Activated T-helper 2 cell treated with anti-CD3 and anti-CD28 coated beads, Interferon-gamma antibody, Interleukin-2, Interleukin-4, amounts not matched to agents 10 μg/mL and 5 μg/mL and 100 μg/mL, durations not matched to agents 14 hours and 24 hours and 36 hours (primary cell): ENCODE measurements around the gene TCF15. TPM values are rescaled to one million over a fixed set of nuclear protein-coding genes. Genes with fewer than 3 reads are reported as not detected.
"Not testable (repeated sequence)": the region's sequence is repeated elsewhere in the genome, so short reads cannot be mapped to it uniquely, and the experiment has no call there.

Experiments
- DNase-seq: peaks from one replicate; pipeline ENCODE4 v3.0.0; 2021; ENCODE audit warnings: low spot score
- H3K27ac Mint-ChIP-seq: one replicate; pipeline ENCODE4 v1.8.0; 2021; ENCODE audit warnings: mixed read lengths
- H3K27me3 Mint-ChIP-seq: one replicate; pipeline ENCODE4 v1.8.0; 2021; ENCODE audit warnings: low read depth, mixed read lengths
- H3K36me3 Mint-ChIP-seq: one replicate; pipeline ENCODE4 v1.8.0; 2021; ENCODE audit warnings: low read depth, mixed read lengths
- H3K4me1 Mint-ChIP-seq: one replicate; pipeline ENCODE4 v1.8.0; 2021; ENCODE audit warnings: low read depth, mixed read lengths
- H3K4me3 Mint-ChIP-seq: one replicate; pipeline ENCODE4 v1.8.0; 2021; ENCODE audit warnings: low read depth, mild to moderate bottlenecking, moderate library complexity, mixed read lengths
- H3K9me3 Mint-ChIP-seq: one replicate; pipeline ENCODE4 v1.8.0; 2021; ENCODE audit warnings: mixed read lengths
- intact Hi-C: fragments of 100-400 bp; cut with micrococcal nuclease; formaldehyde crosslinking; loops from one replicate; pipeline ENCODE4 v1.15.1; 2023
- total RNA-seq: library from RNA; stranded (reverse); gene quantifications from 2 replicates; pipeline ENCODE4 v1.2.3, GENCODE V29; 2022

Gene TCF15
- total RNA-seq, 1 donor from 2014 or later: not detected

DNA sequence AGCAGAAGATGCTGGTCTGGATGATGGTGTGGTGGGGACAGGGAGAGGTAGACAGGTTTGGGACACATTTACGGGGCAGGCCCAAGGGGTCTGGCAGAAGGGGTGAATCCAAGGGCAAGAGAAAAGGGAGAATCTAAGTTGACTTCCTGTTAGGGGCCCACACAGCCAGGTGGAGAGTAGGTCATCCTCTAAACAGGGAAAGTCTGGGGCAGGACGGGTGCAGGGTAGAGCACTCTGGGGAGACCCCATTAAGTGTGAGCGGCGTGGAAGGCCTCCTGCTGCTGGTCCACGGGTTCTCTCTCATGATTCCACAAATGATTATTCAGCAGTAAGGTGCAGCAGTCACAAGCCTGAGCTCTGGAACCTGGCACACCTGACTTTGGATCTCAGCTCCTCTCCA, 40.2 kb upstream of the TCF15 start:
- no peak for DNase-seq
- intact Hi-C loops: loop anchor here (5.0 kb wide), 1 partner anchor 108 kb away; the partner anchor contains the start of gene CSNK2A1
- H3K27ac Mint-ChIP-seq: no peak overlapping the region
- peaks cover 3% of the 10 kb centered on the region for H3K27me3 Mint-ChIP-seq
- H3K36me3 Mint-ChIP-seq: peaks cover 50% of the 10 kb centered on the region
- H3K4me1 Mint-ChIP-seq: peaks cover 33% of the 10 kb centered on the region
- no peaks in the 10 kb centered on the region for H3K9me3 Mint-ChIP-seq
- H3K4me3 Mint-ChIP-seq: peak overlapping the region; percentile 1

DNA sequence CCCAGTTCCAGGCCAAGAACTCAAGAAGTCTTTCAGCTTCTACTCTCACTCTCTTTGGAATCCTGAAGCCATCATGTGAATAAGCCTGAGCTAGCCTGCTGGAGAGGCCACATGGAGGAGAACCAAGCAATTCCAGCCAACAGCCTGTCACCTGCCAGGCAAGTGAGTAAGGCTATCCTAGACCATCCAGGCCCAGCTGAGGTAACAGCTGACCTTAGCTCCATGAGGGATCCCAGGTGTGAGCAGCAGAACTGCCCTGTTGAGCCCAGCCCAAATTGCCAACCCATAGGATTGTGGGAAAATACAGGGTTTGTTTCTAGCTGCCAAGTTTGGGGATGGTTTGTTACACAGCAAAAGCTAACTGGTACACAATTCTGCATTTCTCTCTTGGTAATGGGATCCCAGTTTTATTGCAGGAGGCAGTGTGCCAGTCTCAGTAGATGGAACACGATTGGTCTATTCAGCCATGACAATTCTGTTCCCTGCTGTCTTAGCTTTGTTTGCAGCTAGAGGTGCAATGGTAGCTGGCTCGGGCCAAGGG, 37.4 kb upstream of the TCF15 start:
- H3K27me3 Mint-ChIP-seq: peaks cover 14% of the 10 kb centered on the region
- no peaks in the 10 kb centered on the region for H3K9me3 Mint-ChIP-seq
- intact Hi-C loops: no loop called here
- no peak for DNase-seq
- H3K36me3 Mint-ChIP-seq: peaks cover 49% of the 10 kb centered on the region
- H3K4me3 Mint-ChIP-seq: no peak overlapping the region
- H3K4me1 Mint-ChIP-seq: peaks cover 22% of the 10 kb centered on the region
- H3K27ac Mint-ChIP-seq: no peak overlapping the region

- H3K36me3 Mint-ChIP-seq: peaks cover 44% of the 10 kb centered on the region
- H3K9me3 Mint-ChIP-seq: no peaks in the 10 kb centered on the region
- H3K27ac Mint-ChIP-seq: no peak overlapping the region
- intact Hi-C loops: no loop called here
- no peak for DNase-seq
- peaks cover 14% of the 10 kb centered on the region for H3K27me3 Mint-ChIP-seq
- no peak overlapping the region for H3K4me3 Mint-ChIP-seq
- H3K4me1 Mint-ChIP-seq: peaks cover 15% of the 10 kb centered on the region
Measured at GRCh38 chr20:646868-647233, 36.7 kb upstream of the TCF15 start.

DNA sequence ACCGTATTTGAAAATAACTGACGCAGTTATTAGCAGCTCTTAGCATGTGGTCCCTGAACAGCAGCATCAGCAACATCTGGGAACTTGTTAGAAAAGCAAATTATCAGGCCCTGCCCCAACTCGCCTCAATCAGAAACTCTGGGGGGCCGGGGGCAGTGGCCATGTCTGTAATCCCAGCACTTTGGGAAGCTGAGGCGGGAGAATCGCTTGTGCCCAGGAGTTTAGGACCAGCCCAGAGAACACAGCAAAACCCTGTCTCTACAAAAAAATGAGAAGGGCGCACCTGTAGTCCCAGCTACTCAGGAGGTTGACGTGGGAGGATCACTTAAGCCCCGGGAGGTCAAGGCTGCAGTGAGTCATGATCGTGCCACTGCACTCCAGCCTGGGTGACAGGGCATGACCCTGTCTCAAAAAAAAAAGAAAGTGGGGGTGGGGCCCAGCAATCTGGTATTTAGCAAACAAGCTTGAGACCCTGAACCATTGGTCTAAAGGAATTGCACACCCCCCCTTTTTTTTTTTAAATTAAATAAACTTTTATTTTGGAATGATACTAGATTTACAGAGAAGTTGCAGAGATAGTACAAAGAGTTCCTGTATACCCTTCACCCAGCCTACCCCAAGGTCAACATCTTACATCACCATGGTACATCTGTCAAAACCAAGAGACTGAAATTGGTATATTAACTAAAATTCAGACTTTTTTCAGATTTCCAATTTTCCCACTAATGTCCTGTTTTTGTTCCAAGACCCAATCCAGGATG, 36.2 kb upstream of the TCF15 start:
- Mint-ChIP-seq H3K27me3 (peaks cover 17% of the 10 kb centered on the region), H3K4me3 (no peak overlapping the region), H3K27ac (no peak overlapping the region), H3K4me1 (peaks cover 13% of the 10 kb centered on the region), H3K36me3 (peaks cover 40% of the 10 kb centered on the region), H3K9me3 (no peaks in the 10 kb centered on the region)
- no peak for DNase-seq
- intact Hi-C loops: no loop called here

DNA sequence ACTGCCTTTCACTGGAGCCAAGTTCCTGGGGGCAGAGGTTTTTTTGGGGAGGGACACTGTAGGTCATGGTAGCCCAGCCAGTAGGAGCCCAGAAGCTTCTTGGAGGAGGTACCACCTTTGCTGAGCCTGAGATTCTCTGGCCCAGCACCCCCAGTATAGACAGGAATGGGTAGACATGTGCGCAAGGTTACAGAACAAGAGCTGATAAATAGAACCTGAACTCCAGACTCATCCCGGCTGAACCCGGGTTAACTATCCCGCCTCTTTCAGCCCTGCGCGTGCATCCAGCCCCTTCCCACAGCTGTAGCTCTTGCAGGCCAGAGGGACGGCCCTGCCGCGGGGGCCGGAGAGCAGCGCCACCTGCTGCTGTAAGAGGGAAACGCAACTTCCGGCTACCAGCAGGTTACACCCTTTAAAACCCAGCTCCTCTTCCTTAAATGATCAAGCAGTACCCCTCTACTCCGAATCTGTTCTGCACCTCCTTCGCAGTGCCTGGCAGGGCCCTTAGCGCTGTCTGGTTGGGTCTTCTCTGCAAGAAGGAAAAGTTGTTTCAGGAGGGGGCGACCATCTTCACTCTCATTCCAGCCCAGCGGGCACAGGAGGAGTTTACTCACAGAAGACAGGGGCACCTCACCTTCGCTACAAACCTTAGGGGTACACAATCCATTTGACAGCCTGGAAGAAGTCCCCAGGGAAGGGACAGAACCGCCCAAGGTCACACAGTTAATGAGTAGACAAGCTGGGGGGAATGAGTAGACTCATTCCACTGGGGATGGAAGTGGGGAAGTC, 35.4 kb upstream of the TCF15 start:
- peaks cover 10% of the 10 kb centered on the region for H3K4me1 Mint-ChIP-seq
- H3K36me3 Mint-ChIP-seq: peaks cover 36% of the 10 kb centered on the region
- H3K9me3 Mint-ChIP-seq: no peaks in the 10 kb centered on the region
- peaks cover 20% of the 10 kb centered on the region for H3K27me3 Mint-ChIP-seq
- no peak overlapping the region for H3K27ac Mint-ChIP-seq
- peak; percentile 68 for DNase-seq
- intact Hi-C loops: loop anchor here (1.0 kb wide), 2 partner anchors 84 to 291 kb away; no protein-coding TSS in a partner anchor
- H3K4me3 Mint-ChIP-seq: no peak overlapping the region

DNA sequence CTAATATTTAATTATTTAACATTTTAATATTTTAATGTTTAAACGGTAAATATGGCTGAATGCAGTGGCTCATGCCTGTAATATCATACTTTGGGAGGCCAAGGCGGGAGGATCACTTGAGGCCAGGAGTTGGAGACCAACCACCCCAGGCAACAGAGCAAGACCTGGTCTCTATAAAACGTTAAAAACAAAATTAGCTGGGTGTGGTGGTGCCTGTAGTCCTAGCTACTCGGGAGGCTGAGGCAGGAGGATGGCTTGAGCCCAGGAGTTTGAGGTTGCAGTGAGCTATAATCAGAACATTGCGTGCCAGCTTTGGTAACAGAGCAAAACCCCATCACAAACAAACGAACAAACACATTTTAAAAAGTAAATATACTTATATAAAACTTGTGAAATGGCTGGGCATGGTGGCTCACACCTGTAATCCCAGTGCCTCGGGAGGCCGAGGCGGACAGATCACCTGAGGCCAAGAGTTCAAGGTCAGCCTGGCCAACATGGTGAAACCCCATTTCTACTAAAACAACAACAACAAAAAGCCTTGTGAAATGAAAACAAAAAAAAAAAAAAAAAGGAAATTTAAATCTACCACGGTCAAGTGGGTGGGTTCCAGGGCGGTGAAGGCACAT, 34.7 kb upstream of the TCF15 start:
- Mint-ChIP-seq H3K36me3 (peaks cover 30% of the 10 kb centered on the region), H3K27me3 (peaks cover 20% of the 10 kb centered on the region), H3K9me3 (no peaks in the 10 kb centered on the region), H3K27ac (no peak overlapping the region), H3K4me1 (peaks cover 8% of the 10 kb centered on the region), H3K4me3 (no peak overlapping the region)
- DNase-seq: no peak
- intact Hi-C loops: loop anchor here (1.0 kb wide), 2 partner anchors 84 to 291 kb away; no protein-coding TSS in a partner anchor

GRCh38 chr20:642398-643174, 32.5 kb upstream of the TCF15 start:
- Mint-ChIP-seq H3K4me3 (no peak overlapping the region), H3K27me3 (peaks cover 20% of the 10 kb centered on the region), H3K27ac (no peak overlapping the region), H3K36me3 (peaks cover 11% of the 10 kb centered on the region), H3K9me3 (no peaks in the 10 kb centered on the region), H3K4me1 (peaks cover 7% of the 10 kb centered on the region)
- no peak for DNase-seq
- intact Hi-C loops: no loop called here

GRCh38 chr20:642013-642397, 31.9 kb upstream of the TCF15 start:
- intact Hi-C loops, H3K4me3 Mint-ChIP-seq, H3K4me1 Mint-ChIP-seq, H3K36me3 Mint-ChIP-seq, DNase-seq, H3K27ac Mint-ChIP-seq, H3K9me3 Mint-ChIP-seq: not testable (repeated sequence)
- H3K27me3 Mint-ChIP-seq: peaks cover 20% of the 10 kb centered on the region

GRCh38 chr20:641516-641875, 31.4 kb upstream of the TCF15 start:
- Mint-ChIP-seq H3K36me3 (peaks cover under 1% of the 10 kb centered on the region), H3K9me3 (no peaks in the 10 kb centered on the region), H3K27me3 (peaks cover 20% of the 10 kb centered on the region), H3K4me1 (peaks cover 7% of the 10 kb centered on the region), H3K27ac (no peak overlapping the region), H3K4me3 (no peak overlapping the region)
- intact Hi-C loops: no loop called here
- DNase-seq: no peak

GRCh38 chr20:640674-641515, 30.8 kb upstream of the TCF15 start:
- H3K27me3 Mint-ChIP-seq: peaks cover 23% of the 10 kb centered on the region
- no peak for DNase-seq
- peaks cover 7% of the 10 kb centered on the region for H3K4me1 Mint-ChIP-seq
- H3K4me3 Mint-ChIP-seq: no peak overlapping the region
- H3K9me3 Mint-ChIP-seq: no peaks in the 10 kb centered on the region
- H3K27ac Mint-ChIP-seq: no peak overlapping the region
- intact Hi-C loops: no loop called here
- H3K36me3 Mint-ChIP-seq: no peaks in the 10 kb centered on the region

- no peaks in the 10 kb centered on the region for H3K9me3 Mint-ChIP-seq
- H3K27me3 Mint-ChIP-seq: peaks cover 18% of the 10 kb centered on the region
- intact Hi-C loops: no loop called here
- DNase-seq: no peak
- no peak overlapping the region for H3K27ac Mint-ChIP-seq
- no peaks in the 10 kb centered on the region for H3K36me3 Mint-ChIP-seq
- no peak overlapping the region for H3K4me3 Mint-ChIP-seq
- peaks cover 2% of the 10 kb centered on the region for H3K4me1 Mint-ChIP-seq
Measured at GRCh38 chr20:638579-638978, 28.5 kb upstream of the TCF15 start.
